HG02973 (cell line): Measurements from ENCODE around the gene VWA1.

Source experiments
- ATAC-seq: cut with Tn5 transposase; IDR thresholded peaks from one replicate; pipeline ENCODE4 v1.9.1; 2021; ENCODE audit warnings: moderate library complexity; ENCODE audit not compliant: unreplicated experiment

The VWA1 gene, protein sequence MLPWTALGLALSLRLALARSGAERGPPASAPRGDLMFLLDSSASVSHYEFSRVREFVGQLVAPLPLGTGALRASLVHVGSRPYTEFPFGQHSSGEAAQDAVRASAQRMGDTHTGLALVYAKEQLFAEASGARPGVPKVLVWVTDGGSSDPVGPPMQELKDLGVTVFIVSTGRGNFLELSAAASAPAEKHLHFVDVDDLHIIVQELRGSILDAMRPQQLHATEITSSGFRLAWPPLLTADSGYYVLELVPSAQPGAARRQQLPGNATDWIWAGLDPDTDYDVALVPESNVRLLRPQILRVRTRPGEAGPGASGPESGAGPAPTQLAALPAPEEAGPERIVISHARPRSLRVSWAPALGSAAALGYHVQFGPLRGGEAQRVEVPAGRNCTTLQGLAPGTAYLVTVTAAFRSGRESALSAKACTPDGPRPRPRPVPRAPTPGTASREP

DNA sequence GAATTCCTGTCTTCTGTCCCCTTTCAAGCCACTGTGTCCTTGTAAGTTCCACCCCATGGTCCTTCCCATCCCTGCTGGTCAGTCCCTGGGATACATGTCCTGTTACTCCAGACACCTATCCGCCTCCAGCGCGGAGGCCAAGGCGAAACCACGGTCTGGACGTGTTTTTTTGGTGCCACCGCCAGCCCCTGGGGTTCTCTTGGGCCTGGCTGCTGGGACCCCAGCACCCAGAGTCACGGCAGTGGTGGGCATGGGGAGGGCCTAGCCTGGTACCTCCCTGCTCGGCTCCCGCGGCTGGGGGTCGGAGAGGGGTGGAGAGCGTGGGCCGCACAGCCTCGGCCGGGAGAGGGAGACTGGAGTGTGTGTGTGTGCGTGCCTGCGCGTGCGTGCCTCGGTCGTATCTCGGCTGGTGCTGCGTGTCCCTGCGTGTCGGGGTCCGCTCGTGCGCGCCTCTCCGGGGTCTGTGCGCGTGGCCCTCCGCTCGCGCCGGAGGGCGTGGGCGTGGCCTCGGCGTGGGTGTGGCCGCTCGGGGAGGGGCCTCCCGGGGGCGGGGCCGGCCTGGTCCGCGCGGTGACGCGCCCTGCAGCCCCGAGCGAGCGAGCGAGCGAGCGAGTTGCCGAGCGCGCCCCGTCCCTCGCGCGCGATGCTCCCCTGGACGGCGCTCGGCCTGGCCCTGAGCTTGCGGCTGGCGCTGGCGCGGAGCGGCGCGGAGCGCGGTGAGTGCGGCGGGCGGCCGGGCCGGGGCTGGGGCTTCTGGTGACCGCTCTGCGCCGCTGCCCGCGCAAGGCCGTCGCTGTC, at the start of gene VWA1:
Gene VWA1 (plus strand): TSS at position 585 of the 798 bp plus-strand sequence. CDS start 59 bp downstream, at position 644.
- no peak for ATAC-seq

DNA sequence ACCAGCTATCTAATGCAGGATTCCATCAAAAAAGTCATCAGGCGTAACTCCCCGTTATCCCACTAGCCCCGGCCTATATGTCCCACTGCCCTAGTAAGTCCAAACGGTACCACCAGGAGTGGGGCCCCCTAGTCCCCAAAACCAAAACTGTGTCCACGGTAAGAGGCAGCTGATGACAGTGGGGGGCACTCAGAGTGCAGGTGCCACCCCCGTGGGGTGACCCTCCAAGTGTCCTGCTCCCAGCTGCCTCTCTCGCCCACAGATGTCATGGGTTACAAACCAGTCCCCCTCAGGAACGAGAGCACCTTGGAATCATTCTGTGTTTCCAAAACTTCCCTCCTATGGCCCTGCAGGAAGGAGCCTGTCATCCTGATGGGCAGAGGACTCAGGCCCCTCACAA, 49.6 kb upstream of the VWA1 start:
- ATAC-seq: no peak

DNA sequence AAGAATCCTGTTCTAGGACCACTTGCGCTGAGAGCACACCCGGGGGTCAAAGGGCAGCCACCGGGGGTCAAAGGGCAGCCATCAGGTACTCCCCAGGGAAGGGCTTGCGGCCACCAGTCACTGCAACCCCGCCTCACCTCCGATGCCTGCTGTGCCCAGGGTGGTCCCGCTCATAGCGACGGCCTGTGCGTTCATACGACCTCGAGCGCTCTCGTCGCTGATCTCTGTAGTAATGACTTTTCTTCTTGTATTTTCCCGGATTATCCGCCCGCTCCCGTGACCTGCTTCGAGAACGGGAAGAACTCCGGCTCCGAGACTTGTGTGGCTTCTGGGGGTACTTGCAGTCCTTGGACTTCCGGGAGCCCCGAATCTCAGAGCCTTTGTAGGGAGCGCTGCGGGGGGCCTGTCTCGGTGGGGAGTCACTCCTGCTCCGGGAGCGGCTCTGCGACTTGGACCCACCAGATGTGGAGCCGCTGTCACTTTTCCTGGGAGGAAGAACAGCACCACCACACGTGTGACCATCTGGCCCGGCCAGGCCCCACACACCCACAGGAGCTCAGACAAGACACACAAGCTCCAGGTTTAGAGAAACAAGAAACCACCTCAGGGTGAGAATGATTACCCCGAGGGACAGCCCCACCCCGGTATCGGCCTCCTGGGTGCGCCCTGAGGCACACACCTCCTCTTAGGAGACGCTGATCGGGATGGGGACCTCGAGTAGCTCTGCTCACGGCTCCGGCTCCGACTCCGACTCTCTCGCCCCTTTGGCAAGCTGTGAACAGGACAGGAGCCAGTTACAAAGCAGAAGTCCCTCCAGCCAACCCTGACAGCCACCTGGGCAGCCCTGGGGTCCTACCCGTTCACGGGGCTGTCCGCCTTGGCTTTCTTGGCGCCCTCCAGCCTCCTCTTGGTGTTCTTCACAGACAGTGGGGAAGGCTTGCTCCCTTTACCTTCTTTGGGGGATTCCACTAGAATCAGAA, 48.1 kb upstream of the VWA1 start:
- ATAC-seq: no peak

DNA sequence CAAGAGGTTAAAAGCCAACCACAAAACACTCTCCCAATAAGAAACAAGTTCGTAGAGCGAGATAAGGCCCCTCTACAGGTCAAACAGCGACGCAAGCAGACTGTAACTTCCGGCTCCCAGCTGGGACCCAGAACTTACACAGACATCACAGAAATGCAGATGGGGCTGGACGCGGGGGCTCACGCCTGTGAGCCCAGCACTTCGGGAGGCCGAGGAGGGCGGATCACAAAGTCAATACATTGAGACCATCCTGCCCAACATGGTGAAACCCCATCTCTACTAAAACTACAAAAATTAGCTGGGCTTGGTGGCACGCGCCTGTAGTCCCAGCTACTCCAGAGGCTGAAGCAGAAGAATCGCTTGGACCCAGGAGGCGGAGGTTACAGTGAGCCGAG, 47.4 kb upstream of the VWA1 start:
- no peak for ATAC-seq

DNA sequence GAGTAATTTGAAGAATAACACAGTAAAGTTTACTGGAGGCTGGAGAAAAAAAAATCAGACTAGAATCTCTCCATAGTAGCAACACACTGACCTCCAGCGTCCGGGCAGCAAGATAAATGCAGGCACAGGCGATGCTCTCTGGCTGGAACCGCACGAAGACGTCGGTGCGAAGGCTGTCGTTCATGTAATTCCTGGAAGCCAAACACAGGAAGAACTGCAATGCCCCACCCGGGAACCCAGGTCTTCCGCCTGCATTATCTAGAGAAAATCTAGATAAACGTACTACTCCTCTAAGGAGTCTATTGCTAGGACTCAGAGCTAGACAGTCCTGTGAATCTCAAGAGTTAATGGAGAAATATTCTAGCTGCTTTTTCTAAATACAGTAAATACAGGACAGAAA, 44.8 kb upstream of the VWA1 start:
- no peak for ATAC-seq

DNA sequence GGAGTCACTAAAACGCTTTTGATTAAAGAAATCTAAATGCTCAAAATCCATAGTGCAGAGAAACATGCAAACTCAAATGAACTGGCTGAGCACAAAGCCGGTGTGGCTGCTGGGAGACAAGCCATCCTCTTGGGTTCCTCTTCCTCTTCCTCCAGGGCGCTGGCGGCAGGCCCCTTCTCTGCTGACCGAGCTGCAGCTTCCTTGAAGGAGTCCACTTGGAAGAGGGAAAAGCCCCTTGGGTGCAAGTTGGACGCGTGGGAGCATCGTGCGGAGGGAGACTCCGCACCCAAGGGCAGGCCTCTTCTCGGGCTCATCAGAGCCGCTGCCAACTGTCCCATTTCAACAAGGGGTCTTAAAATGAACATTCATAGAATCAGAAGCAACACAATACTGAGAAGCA, 44.3 kb upstream of the VWA1 start:
- ATAC-seq: no peak

DNA sequence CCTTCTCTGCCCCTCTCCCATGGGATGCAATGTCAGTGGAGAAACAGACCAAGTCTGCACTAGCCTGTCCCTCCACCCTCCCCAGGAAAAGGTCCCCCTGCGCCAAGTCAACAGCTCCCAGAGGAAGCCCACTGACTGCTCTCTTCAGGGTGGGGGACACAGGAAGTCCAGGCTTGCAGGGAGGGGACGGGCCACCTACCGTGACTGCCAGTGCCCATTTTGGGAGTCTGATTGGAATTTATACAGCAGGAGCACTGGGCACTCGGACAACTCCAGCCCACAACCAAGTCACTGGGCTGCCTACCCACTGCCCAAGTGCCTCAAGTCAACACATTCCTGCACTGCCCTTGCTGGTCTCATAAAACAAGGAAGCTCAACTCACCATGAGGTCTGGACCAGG, 42.5 kb upstream of the VWA1 start:
- ATAC-seq: no peak

DNA sequence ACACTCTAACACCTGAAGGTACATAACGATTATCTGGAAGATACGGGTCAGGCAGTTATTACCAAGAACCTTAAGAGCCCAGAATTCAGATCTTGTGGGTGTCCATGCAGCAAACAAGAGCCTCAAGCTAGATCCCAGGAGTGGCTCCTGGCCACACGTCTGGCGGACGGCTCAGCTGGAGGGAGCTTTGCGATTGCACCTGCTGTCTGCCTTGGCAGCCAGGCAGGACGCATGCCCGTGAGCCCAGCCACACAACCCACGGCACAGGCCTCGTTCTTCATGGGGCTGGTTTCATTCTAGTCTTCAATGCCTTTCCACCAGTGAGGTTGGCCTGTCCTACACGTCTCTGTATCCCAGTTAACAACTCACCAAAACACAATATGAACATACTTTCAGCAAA, 42.1 kb upstream of the VWA1 start:
- ATAC-seq: no peak

DNA sequence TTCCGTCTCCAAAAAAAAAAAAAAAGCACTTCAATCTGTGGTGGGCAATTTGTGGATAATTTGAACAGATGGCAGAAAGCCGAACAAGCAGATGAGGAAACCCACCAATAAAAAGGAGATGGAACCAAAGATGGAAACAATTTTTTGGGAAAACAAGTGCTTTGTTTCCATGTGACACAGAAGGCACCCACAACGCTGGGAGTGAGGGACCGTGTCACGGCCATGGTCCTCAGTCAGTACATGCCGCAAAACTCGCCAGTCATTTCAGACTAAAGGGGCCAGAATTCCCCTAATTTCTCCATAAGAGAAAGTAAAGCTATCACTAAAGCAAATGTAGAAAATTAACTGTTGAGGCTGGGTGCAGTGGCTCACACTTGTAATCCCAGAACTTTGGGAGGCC, 41.4 kb upstream of the VWA1 start:
- no peak for ATAC-seq

DNA sequence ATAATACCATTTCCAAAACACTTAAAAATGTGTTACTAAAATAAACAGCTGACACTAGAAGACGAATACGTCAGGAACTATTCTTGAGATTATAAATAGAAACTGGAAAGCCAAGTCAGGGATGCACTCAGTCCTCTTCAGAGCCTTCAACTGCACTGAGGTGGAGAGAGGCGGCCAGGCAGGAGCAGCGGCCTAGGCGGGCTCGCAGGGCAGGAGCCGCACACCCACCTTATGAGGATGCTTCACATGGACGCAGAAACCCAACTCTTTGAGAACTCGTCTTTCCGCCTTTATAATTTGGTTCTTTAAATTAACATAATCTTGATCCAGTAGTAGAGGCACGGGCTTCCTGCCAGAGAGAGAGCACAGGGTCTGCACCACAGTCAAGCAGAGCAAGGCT, 40.3 kb upstream of the VWA1 start:
- ATAC-seq: no peak

DNA sequence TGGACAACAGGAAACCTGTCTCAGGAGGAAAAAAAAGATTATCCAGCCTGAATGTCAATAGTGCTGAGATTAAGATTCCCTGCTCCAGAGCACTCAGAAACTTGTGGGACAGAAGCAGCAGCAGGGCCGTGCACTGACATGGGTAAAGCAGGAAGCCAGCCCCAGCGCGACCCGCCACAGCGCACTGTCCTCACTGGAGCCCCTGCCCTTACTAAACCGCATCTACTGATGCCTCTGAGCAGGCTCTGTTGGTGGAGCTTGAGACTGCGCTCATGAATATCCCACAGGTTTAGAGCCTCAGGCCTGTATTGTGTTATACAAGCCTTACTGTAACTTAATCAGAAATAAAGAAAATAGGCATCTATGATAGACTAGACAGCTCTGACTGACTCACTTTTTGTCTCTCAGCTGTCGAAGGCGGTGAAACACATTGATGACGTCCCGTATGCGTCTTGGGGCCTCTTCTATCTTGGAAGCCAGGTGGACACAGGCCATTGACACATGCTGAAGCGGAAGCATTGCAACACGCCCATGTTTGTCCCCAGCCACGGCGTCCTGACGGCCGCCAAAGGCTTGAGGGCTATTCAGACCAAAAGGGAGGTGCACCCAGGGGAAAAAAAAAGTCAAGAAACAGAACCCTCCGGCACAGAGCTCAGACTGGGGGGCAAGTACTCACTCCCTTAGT, 37.5 kb upstream of the VWA1 start:
- ATAC-seq: no peak

DNA sequence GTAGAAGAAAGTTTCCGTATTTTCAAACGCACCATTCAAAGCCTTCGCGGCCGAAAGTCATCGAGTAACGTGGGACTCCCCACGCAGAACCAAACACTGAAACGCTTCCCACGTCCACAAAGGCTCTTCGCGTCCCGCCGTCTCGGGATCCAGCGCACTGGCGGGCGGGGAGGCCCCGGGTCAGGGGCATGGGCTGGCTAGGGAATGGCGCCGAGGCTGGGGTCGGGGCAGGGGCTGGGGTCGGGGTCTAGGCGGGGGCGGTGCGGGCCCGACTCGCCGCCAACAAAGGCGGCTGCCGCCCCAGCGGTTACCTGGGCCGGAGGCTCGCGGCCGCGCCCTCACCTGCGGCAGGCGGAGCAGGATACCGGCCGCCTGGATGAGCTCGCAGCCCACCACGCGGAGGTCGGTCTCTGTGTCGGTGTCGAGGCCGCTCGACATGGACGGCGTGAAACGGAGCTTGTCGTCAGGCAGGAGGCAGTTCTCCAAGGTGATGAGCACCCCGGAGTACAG, 36.8 kb upstream of the VWA1 start:
- ATAC-seq: peak; percentile 10

DNA sequence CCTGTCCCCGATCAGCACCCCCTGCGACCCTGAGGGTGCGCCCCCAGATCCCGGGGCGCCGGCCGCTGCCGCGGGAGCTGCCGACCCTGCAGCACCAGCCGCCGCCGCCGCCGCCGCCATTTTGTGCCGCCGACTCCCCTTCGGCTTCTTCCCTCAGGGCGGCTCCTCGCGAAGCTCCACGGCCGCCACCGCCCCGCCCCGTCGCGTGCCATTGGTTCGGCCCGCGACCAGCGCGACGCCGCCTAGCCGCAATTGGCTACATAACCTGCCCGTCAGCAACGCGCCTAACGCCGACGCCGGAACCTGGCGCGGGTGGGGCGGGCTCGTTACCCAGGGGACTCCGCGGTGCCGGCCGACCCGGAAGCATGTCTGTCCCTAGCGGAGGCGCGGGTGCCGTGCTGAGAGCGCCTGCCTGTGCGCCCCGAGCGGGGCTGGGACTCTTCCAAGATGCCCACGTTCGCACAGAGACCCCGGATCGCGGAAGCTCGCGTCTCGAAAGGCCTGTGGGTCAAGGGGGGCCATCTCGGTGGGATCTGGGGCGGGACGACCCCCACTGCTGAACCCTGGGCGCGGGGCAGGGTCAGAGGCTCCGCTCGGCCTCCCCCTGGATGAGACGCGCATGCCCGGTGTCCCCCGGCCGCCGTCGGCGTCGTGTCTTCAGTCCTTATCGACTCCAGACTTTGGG, 36.2 kb upstream of the VWA1 start, which contains the start of gene CCNL2:
Gene CCNL2 (minus strand): TSS at position 149 of the 685 bp plus-strand sequence. CDS start 29 bp downstream, at position 120.
- peak; percentile 85 for ATAC-seq

DNA sequence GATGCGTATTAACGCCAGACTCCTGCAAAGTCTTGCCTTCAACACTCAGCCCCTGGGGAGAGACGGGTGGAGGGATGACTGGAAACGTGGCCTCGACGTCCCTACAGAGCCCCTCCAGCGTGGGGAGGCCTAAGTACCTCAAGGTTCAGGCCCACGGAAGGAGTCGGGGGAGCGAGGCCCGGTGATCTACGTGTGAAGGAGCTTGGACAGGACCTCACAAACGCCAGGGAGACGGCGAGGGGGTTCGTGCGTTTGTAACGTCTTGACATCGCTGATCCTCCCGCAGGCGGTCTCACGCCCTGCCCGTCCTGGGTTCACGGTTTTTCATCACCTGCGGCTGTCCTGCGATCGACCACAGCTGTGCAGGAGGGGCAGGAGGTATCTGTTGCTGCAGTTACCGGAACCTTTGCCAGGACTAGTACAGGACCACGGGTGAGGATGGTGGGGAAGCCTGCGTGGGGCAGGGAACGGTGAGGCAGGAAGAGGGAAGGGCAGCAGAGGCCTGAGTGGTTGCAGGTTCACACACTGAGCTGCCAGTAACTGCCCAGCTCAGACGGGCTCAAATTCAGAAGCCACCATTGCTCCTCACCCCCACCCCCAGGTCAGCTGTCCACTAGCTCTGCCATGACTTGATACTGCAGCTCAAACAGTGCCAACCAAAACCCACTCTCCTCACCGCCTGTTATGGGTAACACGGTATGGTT, 35.5 kb upstream of the VWA1 start:
- no peak for ATAC-seq

DNA sequence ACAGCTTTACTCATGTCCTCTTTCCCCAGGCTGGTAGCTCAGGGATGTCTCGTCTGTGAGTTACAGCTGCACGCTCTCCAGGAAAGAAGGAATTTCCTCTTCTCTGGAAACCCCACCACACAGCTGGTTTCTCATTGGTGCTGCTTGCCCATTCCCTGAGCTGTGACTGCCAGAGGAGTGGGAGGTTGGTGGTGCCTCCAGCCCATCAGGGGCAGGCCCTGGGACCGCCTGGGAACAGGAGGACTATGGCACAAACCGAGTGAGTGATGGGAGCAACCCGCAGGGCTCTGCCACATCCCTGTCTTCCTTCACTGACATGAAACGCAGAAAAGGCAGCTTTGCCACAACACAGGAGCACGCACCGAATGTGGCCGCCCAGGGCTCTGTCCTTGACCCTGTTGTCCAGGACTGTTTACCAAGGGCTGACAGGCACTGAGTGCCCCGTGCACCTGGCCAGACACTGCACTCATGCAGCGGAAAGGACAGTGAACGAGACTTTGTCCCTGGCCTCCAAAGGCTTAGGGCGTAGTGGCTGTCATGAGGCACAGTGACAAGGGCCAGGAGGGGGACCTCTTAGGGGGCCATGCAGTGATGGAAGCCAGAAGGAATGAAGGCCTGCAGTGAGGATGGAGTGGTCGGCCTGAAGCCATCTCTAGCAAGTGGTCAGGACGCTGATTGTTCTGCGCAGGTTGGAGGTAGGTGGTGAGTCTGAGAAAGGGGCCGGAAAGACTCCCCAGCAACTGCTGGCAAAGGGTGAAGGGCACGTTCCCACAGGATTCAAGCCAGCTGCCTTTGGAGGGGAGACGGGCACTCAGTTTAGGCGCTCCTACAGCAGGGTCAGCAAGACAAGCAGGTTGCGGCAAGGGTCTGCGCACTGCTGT, 34.7 kb upstream of the VWA1 start:
- ATAC-seq: no peak

DNA sequence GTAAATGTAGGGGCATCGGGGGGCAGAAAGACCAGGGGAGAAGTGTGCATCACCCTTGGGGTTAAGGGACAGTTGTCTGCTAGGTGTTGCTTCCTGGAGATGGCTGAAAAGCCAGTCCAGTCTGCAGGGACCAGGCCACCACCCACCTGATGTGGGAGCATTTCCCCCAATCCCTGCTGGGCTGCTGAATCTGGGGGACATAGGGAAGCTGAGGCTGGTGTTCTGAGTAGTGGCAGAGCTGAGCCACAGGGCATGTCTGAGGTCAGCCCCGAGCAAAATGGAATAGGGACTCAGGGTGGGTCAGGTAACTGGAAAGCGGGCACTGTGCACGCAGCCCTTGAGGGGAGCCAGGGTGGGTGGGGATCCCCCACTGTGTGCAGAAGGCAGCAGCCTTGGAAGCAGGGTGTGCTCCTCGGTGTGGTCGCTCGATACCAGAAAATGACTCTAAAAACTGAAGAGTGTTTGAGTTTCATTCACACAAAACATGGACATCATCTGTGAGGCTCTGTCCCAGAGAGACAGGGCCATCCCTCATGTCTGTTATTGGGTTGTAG, 34.0 kb upstream of the VWA1 start:
- no peak for ATAC-seq

DNA sequence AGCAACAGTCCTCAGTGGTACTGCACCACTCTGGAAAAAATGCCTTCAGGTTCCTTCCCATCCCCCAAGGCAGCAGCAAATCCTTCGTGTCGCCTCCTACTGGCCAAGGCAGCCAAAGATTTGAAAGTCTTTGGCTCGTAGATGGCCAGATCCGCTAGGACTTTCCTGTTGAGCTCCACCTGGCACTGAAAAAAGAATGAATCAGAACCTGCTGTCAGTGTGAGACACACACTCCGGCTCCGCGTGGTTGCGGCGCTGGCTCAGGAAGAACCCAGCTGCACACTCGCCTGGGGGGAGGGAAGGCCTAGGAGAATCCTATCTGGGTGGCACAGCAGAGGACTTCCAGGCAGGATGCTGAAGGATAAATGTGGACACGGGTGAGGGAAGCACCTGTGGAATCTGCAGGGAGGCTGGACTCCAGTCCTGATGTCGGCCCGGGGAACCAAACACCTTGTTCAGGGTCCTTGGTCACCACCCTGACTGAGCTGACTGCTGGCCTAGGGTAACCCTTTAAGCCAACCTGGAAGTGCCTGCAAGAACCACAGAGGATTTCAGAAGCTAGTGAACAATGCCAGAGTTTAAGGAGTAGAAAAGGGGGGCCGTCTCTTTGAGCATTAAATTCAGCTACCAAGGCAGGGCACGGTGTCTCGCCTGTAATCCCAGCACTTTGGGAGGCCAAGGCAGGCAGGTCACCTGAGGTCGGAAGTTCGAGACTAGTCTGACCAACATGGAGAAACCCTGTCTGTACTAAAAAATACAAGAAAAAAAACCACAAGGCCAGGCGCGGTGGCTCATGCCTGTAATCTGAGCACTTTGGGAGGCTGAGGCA, 33.2 kb upstream of the VWA1 start:
- ATAC-seq: no peak
